ENCODE measurements around the gene ORAI3.

Gene ORAI3
- 2.6 to 2.8 reads per million in 2 donors for total RNA-seq

DNA sequence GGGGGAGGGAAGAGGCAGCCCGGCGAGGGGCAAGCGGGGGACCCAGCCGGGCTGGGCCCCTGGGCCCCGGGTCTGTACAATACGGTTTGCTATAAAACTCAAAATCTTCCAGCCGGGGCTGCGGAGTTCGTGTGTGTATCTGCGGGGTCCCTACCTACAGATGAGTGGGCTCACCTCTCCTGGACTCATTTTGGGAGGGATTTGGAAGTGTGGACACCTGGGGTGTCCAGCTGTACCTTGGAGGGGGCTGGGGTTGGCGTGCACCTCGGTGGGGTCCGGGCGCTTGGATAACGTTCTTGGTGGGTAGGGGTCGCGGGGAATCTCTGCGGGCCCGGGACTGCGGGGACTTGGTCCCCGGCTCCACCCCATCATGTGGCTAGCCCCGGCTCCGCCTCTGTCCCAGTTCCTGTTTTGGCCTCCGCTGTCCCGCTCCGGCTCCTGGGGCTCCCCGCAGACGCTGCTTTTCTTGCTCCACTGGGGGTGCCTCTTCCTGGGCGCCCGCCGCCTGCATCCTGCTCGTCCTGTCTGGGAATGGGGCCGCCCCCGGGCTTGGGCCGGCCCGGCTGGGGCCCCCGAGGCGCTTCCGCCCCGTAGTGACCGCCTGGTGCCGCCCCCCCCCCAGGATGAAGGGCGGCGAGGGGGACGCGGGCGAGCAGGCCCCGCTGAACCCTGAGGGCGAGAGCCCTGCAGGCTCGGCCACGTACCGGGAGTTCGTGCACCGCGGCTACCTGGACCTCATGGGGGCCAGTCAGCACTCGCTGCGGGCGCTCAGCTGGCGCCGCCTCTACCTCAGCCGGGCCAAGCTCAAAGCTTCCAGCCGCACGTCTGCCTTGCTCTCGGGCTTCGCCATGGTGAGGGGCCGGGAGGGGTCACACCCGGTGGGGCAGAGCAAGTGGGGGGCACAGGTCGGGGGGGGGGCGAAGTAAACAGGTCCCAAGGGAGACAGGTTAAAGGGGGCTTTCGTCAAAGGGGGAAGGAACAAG, at the start of gene ORAI3:
Gene ORAI3, plus strand, starts transcription at position 402 of the 983 bp plus-strand sequence. Its CDS starts 222 bp downstream, at position 624.
- DNase-seq, result peak in 2 of 5 experiments; percentile 29 to 59

DNA sequence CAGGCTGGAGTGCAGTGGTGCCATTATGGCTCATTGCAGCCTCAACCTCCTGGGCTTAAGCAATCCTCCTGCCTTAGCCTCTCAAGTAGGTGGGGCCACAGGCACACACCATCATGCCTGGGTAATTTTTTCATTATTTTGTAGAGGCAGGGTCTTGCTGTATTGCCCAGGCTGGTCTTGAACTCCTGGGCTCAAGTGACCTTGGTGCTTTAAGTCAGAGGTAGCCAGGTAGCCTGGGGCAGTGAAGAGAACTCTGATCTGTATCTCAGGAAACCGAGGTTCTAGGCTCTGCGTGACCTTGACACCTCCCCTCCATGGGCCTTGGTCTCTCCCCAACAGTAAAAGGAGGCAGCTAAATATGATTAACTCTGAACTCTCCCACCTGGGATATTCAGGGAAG, 49.1 kb upstream of the ORAI3 start:
- no peak for DNase-seq

DNA sequence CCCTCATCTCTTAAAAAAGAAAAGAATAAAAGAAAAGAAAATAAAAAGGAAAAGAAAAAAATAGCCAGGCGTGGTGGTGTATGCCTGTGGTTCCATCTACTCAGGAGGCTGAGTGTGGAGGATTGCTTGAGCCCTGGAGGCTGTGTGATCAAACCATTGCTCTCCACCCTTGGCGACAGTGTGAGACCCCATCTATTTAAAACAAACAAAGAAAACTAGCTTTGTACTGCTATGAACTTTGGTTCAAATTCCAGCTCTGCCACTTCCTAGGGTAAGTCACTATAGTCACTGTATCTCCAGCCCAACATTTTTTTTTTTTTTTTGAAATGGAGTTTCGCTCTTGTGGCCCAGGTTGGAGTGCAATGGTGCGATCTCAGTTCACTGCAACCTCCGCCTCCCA, 48.3 kb upstream of the ORAI3 start:
- DNase-seq, result no peak

DNA sequence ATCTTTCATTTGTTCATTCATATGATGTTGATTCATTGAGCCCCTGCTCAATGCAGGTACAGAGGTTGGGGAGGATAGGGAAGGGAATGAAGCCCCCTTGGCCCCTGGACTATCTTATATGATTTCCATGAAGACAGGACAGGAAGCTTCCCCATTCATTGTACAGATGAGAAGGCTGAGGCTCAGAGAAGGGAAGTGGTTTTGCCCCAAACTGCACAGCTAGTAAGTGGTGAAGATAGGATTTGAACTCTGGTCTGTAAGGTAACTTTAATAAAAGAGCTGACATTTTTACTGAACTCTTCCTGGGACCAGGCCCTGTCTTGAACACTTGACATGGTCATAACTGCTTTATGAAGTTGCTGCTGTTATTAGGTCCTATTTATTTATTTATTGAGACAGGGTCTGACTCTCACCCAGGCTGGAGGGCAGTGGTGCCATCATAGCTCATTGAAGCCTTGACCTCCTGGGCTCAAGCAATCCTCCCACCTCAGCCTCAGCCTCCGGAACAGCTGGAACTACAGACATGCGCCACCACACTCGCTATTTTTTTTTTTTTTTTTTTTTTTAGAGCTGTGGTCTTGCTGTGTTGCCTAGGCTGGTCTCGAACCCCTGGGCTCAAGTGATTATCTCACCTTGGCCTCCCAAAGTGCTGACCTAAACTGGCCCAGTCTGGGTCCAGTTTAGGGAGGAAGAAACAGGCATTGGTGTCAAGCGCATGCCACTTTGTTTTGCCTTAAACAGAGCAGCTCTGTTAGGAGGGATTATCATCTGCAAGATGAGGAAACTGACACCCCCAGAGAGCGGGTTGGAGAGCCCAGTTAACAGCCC, 47.5 kb upstream of the ORAI3 start:
- peak in 1 of 5 experiments; percentile 68 for DNase-seq

DNA sequence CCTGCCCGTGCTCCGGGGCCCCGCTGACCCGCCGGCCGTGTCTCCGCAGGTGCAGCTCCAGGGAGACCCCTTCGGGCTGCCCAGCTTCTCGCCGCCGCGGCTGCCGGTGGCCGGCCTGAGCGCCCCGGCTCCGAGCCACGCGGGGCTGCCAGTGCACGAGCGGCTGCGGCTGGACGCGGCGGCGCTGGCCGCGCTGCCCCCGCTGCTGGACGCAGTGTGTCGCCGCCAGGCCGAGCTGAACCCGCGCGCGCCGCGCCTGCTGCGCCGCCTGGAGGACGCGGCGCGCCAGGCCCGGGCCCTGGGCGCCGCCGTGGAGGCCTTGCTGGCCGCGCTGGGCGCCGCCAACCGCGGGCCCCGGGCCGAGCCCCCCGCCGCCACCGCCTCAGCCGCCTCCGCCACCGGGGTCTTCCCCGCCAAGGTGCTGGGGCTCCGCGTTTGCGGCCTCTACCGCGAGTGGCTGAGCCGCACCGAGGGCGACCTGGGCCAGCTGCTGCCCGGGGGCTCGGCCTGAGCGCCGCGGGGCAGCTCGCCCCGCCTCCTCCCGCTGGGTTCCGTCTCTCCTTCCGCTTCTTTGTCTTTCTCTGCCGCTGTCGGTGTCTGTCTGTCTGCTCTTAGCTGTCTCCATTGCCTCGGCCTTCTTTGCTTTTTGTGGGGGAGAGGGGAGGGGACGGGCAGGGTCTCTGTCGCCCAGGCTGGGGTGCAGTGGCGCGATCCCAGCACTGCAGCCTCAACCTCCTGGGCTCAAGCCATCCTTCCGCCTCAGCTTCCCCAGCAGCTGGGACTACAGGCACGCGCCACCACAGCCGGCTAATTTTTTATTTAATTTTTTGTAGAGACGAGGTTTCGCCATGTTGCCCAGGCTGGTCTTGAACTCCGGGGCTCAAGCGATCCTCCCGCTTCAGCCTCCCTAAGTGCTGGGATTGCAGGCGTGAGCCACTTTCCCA, 46.6 kb upstream of the ORAI3 start:
- DNase-seq, result peak; percentile 26 to 74 (median 40)

DNA sequence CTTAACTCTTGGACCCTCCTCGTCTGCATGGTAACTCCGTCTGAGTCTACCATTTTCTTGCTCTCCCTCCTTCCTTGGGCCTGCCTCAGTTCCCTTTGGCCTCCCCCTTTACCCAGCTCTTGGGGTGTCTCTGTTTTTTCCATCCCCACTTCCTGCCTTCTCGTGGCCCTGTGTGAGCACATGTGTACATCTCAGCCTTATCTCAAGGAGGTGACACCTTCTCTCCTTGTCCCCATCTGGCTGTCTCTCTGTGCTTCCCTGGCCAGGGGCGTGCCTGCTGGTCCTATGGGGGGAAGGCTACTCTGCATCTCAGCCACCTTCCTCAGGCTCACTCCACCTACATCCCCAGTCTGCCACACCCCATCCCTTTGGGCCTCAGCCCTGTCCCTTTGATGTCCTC, 45.9 kb upstream of the ORAI3 start:
- DNase-seq, result peak in 1 of 5 experiments; percentile 54

DNA sequence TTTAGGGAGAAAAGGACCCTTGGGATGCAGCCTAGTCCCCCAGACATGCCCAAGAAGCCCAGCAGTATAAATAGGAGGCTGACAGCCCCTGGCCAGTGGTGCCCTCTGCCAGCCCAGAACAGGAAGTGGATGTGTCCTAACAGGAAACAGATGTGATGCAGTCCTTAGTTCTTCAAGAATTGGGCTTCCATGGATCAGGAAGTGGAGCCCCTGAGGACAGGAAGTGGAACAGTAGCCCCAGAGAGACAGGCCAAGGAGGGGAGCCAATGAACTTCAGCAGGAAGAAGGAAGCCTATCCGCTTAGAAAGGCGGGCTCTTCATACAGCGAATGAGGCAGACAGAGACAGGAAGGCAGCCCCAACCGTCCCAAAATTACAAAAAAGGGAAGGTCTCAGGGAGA, 45.3 kb upstream of the ORAI3 start:
- peak in 1 of 5 experiments; percentile 27 for DNase-seq

DNA sequence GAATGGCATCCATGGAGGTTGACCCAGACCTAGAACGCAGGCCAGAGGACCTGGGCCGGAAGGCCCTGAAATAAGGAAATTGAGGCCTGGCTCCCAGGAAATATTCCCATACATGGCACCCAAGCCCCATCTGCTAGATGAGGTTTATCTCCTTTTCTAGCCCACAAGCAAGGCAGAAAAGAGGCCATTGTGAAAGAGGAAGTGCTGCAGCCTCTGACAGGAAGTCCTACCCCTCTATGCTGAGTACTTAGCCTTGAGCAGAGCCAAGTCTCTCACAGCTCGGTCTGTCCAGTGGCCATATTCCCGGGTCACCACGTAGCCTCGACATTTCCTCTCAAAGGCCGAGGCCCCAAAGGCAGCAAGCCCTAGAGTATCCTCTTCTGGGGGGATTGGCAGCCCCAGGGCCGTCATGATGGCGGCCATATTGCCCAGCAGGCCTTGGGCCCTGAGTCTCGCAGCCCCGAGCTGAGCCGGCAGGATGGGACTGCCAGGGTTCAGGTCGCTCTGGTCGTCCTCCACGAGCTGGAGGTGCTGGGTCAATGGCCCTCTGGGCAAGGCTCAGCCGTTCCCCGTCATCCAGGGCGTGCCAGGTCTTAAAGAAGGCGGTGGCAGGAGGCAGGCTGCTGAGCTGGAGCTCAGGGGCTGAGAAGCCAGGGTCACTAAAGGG, 44.6 kb upstream of the ORAI3 start:
- DNase-seq, result peak in 1 of 5 experiments; percentile 39

DNA sequence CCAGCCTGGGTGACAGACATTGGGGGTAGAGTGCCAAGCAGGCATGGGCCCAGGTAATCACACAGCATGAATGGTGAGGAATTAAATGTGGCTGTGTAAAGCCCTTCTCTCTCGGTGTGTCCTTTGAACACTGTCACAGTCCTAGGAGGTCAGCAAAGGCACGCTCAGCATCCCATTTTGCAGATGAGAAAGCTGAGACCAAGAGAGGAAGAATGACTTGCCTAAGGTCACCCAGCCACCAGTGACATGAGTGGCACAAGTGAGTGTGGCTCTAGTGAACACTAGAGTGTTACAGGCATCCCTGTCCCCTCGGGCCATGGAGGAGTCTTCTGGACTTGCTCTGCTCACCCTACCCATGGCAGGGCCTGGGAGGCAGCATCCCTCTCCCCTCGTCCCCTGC, 41.8 kb upstream of the ORAI3 start:
- DNase-seq, result no peak

DNA sequence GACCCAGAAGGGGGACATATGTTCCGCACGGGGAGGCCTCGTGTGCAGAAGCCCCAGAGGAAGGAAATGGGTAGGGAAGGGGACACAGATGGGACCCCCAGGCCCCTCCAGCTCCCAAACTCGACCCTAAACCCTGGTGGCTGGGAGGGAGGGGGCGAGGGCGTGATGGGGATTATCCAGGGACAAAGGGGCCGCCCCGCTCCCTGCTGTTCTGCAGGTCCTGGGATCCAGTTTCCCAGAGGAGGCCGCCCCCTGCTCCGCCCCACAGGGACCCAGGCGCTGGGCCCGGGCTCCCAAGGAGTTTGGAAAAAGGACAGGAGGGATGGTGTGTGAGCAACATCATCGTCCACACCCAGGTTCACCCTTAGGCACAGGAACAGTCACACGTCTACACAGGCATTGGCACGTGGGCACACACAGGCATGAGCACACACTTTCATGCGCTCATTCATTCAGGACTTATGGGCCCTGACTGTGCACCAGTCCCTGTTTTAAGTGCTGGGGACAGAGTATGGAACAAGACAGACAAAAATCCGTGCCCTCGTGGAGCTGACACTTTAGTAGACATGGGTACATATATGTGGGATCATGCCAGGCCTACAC, 38.3 kb upstream of the ORAI3 start:
- no peak for DNase-seq

DNA sequence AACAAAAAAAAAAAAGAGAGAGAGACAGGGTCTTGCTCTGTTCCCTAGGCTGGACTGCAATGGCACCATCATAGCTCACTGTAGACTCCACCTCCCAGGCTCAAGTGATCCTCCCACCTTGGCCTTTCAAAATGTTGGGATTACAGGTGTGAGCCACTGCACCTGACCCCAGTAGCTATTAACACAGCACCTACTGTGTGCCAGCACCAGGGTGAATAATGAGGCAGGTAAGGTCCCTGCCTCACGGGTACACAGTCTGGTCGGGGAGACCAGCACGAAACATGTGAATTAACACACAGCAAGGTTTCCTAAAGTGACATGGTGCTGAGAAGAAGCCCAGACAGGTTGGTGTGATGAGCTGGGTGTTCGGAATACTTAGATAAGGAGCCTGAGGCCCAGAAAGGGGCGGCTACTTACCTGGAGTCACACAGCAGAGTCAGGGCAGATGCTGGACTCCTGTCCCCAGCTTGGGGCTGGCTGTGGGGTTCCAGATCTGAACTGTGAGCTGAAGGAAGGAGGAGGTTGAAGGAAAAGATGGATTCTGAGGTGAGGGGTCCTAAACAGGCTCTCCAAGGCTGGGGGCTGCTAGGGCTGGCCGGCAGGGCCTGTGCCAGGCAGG, 36.0 kb upstream of the ORAI3 start:
- no peak for DNase-seq

DNA sequence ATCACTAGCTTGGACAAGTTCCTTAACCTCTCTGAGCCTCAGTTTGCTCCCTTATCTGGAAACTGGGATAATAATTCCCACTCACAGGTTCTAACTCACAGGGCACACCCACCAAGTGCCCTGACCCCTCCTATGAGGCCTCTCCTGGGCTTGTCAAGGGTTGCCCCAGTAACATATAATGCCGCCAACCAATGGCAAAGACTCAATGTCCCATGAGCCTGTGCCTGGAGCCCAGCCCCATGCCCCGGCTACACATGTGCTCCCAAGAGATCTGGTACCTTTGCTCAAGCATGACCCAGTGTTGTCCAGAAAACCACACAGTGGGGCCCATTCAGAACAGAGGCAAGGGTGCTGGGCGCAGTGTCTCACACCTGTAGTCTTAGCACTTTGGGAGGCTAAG, 34.0 kb upstream of the ORAI3 start:
- no peak for DNase-seq

DNA sequence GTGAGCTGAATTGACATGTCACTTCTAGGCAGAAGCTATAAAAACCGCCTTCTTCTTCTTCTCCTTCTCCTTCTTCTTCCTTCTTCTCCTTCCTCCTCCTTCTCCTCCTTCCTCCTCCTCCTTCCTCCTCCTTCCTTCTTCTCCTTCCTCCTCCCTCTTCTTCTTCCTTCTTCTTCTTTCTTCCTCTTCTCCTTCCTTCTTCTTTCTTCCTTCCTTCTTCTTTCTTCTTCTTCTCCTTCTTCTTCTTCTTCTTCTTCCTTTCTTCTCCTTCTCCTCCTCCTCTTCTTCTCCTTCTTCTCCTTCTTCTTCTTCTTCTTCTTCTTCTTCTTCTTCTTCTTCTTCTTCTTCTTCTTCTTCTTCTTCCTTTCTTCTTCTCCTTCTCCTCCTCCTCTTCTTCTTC, 30.3 kb upstream of the ORAI3 start:
- DNase-seq, result no peak

DNA sequence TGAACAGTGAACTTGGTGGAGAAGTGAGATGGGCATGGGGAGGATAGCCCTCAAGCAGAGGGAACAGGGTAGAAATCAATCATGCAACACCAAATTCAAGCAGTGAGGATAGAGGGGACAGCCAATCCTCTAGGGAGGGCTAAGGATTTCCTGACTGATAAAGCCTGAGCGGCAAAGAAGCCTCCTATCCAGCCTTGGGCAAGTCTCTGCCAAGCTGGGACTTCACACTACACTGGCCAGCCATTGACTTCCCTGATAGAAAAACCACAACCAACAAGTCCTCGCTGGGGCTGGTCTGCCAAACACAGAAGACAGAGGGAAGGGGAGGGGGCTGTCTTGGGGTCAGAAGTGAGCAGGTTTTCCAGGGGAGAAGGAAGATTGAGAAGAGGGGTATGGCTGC, 28.0 kb upstream of the ORAI3 start:
- no peak for DNase-seq

DNA sequence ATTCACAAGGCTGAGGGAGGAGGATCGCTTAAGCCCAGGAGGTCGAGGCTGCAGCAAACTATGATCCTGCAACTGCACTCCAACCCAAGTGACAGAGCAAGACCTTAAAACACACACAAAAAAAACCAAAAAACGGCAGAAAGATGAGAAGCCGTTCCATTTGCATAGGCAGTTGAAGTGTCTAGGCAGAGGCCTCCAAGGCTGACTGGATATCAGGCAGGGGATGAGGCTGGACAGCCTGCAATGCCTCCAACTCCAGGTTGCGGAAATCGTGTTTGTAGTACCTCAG, 27.5 kb upstream of the ORAI3 start:
- DNase-seq, result no peak

DNA sequence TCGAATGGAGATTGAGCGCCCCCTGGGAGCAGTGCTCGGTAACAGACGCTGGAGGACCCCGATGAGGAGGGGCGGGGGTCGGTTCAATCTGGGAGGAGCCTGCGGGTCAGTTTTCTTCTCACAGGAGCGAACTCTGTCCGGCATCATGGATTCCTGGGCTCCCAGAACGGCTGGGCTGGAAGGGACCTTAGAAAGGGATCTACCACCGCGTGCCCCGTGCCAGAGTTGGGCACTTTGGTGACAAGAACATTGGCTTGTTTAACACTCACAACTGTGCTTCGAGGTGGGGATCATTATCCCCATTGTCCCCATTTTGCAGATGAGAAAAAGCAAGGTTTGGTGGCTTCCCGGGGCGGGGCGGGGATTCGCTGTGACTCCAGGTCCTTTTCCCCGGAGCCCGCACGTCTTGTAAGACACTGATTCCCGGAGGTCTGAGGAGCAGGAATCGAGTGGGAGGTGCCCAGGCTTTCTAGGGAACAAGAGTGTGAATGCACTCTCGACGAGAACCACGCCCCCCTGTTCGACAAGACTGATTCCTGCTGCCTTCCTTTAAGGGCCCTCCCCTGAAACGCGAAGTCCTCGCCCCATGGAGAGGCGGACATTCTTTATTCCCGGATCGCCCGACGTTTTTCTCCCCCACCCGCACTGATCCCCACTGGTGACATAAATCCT, 27.0 kb upstream of the ORAI3 start:
- DNase-seq, result peak; percentile 67 to 87 (median 82)

DNA sequence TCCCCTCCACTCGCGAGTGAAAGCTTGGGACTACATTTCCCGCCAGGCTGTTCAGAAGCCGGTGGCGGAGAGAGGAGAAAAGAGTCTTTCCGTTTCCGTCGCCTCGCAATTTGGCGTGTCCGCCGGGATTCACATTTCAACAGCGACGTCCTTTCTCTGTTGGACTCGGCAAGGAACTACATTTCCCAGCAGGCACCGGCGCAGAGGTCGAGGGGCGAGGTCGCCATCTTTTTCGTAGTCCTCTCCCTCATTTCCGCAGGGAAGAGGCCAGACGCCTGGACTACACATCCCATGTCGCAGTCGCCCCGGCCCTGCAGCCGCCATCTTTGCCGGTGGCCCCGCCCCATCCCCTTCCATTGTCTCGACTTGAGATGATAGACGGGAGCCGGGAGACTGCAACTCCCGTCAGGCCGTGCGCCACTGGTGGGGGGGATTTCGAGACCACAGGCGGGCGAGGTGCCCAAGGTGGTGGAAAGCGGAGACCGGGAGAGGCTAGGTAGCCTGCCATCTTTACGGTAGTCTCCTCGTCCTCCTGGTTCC, 26.4 kb upstream of the ORAI3 start:
- DNase-seq, result peak; percentile 97 to 100 (median 100)

DNA sequence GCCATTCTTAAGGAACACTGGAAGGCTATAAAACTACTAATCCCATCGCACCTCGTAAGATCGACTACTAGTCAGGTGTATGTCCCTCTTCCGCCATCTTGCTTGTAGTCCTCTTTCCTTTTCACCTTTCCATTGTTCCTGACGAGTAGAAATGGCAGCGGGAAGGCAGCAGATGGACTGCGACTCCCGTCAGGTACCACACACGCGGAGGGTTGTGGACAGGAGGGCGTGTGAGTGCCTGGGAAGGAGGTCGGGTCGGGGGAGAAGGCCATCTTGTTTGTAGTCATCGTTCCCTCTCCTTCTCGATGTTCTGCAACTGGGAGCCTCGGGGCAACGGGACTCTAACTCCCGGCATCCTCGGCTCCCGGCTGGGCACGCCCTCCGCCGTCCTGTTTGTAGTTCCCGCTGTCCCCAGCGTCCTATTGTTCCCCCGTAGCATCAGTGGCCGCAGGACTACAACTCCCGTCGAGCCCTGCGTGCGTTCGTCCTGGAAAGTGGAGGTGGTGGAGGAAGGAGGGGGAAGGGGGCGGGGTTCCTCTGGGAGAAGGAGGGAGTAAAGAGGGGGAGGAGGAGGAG, 25.8 kb upstream of the ORAI3 start:
- peak; percentile 88 to 100 (median 95) for DNase-seq

DNA sequence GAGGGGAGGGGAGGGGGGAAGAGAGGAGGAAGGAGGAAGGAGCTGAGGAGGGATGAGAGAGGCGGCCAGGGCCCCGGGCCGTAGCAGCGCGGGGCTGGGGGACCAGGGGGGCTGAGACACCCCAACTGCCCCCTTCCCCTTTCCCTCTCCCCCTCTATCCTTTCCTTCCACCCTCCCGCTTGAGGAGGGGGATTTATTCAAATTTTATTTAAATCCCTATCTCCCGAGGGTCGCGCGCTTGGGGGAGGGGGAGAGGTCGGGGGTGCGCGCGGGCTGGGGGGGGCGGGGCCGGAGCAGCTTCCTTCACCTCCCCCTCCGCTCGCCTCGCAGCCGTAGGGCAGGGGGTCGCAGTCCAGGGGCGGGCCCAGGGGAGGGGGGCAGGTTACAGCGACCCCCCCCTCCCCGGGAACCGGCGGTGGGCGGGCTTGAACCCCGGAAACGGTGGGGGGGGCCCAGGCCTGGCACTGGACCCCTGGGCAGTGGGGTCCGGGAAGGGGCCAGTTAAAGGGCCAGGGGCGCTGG, 25.3 kb upstream of the ORAI3 start, which contains the start of gene FBXL19:
Gene FBXL19, plus strand, starts transcription at position 19 of the 522 bp plus-strand sequence. CDS start 2,183 bp downstream, outside the sequence.
- no peak for DNase-seq

Measured in T-helper 2 cell (primary cell).